Measurements from ENCODE around the gene RETREG1.

DNA sequence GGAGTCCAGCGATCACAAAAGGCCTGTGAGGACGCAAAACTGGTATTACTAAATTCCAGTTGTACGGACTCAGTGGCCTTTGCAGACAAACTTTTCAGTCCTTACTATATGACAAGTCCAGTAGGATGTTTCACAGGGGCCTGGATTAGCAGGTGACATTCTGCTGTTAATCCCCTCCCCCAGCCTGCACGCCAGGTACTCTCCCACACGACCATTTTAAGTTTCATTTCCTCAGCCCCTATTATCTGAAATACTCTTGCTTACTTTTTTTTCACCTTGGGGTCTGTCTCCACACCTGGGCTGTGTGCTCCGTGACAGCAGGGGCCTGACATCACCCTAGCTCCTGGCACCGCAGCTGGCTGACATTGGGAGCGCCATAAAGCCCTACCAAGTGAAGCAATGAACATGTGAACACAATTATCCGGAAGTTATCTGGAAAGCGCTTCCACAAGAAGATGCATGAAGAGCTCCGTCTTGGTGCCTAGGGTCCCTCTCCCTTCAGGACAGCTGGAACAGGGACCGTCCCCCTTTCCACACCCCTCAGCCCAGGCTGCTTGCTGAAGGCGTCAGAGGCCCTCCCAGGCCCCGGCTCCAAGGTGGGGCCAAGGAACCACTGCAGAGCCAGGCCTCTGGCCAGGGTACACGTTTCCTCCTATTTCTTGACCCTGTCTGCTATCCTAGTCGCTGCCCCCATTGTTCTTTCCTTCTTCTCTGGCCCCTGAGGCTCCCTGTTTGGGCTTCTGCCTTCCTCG, 111.5 kb downstream of the RETREG1 start:
- TF ChIP-seq CTCF (IDR thresholded peaks at IDR 0.05) (no peak), POLR2A (IDR thresholded peaks at IDR 0.05) (no peak)
